DMS53 (cell line): ENCODE results near the gene SARM1.
A peak's percentile ranks its signal among the peaks of the same experiment; 100 is the strongest.
"Not testable (repeated sequence)": the region's sequence is repeated elsewhere in the genome, so short reads cannot be mapped to it uniquely, and the experiment has no call there.

Experiments
- DNase-seq: peaks from one replicate; lab custom pipeline; 2025; lab: John Stamatoyannopoulos, UW

SARM1 gene

GRCh38 chr17:28371245-28372202 lies at the start of gene SARM1:
Gene SARM1, plus strand, starts transcription at chr17:28371694. Its CDS starts 339 bp downstream, at chr17:28372033.
- DNase-seq: peak; percentile 74

GRCh38 chr17:28324267-28324745 lies 47.2 kb upstream of the SARM1 start:
- DNase-seq: no peak

DNA sequence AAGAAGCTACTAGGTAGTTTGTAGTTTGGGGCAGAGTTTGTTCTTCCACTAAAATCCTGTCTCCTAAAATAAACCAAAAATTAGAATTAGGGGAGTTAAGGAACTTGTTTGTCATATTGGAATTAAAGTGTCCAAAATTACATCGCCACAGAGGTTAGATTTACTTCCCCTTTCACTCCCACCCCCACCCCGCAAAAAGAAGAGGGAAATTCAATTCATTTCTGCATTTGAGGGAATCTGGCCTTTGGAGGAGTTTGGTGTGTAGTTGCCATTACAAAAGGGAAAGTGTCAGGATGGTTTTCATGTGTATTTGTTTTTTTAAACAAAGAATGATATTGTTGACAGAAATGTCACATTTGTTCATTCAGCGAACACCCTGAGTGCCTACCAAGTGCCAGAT lies 46.7 kb upstream of the SARM1 start:
- DNase-seq: no peak

DNA sequence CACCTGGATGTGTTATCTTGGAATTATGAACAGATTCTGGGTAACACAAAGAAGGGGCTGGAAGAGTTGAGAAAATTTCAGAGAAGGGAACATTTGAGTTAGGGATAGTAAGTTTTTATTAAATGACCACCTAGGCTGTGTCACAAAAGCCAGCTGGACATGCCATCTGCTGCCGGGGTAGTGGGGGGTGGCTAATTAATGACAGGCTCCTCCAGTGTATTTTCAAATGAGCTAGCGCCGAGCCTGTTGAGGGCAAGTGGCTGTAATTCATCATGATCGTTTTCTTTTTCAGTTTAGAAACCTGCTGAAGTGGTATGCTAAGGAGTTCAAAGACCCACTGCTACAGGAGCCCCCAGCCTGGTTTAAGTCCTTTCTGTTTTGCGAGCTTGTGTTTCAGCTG lies 46.3 kb upstream of the SARM1 start:
- DNase-seq: no peak

GRCh38 chr17:28326114-28326513 lies 45.4 kb upstream of the SARM1 start:
- peak; percentile 68 for DNase-seq

DNA sequence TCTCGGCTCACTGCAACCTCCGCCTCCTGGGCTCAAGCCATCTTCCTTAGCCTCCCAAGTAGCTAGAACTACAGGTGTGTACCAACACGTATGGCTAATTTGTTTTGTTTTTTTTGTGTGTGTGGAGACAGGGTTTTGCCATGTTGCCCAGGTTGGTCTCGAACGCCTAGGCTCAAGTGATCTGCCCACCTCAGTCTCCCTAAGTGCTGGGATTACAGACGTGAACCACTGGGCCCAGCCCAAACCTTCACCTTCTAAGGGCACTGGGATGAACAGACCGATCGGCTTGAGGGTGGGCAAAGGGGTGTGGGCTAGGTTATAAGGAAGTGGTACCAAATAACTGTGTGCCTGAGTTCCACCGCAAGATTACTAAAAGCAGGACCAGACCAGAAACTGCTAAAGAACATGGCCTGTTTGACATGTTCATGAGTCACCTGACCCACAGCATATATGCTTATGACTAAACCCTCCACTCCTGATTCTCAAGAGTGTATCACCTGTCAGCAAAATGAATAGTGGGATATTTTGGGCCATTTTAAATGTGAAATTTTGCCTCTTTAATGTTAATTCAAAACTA lies 44.4 kb upstream of the SARM1 start:
- DNase-seq: peak; percentile 53

DNA sequence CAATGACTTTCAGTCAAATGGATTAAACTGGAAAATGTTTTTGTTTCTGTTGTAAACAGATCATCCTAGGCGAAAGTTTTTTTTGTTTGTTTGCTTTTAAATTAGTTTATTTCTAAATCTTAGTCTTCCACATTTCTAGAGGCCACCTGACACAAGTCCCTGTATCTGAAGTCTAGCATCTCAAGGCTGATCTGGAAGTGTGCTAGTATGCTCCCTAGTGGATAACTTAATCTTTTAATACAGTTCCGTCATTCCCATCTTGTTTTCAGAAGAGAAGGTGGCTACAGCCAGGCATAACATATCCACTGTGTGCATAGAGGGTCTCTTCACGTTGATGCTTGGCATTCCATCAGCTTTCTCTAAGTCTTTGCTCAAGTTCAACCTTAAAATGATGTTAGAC lies 43.8 kb upstream of the SARM1 start:
- no peak for DNase-seq

- no peak for DNase-seq
These were observed 43.2 kb upstream of the SARM1 start for GRCh38 chr17:28328325-28328724.

- DNase-seq: no peak
These were observed 40.8 kb upstream of the SARM1 start for GRCh38 chr17:28330671-28331070.

- DNase-seq: no peak
These were observed 39.5 kb upstream of the SARM1 start for GRCh38 chr17:28331891-28332420.

- DNase-seq: no peak
These were observed 38.3 kb upstream of the SARM1 start for GRCh38 chr17:28333083-28333746.

DNA sequence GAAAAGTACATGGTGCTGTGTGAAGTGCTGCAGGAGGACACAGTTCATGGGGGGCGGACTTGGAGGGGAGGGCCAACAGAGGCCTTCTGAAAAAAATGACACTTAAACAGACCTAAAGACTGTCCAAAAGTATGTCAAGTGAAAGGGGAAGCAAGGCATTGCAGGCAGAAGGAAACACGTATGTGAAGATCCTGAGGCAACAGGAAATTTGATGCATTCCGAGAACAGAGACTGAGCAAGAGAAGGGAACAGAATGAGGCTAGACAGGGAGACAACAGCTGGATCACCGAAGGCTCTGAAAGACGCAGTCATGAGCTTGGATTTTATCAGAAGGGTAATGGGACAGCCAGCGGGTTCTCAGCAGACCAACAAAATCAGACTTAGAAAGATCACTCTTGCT lies 37.3 kb upstream of the SARM1 start:
- no peak for DNase-seq

DNA sequence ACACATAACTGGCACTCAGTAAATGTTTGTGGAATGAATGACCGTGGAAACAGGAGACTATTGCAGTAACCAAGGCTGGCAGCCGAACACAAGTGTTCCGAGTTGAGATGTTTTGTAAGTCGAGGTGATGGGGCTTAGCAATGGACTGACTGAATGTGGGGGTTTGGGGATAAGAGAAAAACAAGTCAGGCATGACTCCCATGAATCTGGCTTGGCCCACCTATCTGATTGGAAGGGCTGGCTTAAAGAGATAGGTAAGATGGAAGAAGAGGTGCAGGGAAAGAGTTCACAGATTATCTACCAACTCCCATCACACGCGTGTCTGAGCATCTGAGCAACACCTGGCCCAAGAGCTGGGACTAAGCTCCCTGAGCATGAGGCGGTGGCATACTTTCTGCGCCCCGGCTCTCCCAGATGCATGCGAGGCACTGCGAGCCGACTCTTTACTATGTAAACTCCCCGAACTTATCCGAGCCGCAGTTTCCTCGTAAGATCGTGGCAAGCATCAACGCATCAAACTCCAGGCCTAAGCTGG lies 36.8 kb upstream of the SARM1 start:
- peak; percentile 69 for DNase-seq

DNA sequence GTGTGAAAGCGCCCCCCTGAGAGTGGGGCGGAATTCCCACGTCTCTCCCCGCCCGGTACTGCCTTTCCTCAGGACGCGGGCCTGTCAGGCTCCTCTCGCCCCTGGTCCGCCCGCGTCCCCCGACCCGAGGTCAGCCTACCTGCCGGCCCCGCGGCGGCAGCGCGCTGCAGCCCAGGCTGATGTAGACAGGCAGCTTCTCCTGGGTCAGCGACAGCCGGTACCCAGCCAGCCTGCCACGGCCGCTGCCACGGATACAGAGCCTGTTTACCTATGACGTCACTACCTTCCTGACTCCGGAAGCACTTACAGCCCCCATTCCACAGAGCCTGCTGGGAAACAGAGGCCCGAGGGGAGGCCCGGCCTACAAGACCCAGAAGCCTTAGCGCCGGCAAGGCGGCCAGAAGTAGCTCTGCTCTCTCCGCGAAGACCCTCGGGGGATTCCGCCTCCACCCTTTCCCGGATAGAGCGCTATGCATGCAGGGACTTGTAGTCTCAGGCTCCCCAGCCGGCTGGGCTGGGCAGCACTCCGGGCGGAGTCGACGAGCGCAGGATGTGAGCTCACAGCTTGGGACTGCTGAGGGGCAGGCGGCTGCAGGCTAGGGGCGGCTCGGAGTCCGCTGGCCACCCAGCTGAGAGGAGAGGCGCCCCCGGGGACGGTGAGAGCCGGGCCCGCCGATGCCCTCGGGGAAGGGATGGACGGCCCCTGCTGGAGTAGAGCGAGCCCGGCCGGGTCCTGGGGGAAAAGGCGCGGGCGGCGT lies 36.1 kb upstream of the SARM1 start, which contains the start of the genes IFT20 and TNFAIP1:
Gene IFT20 (minus strand): TSS at position 272 of the 758 bp plus-strand sequence. CDS start 3,487 bp downstream, outside the sequence.
Gene TNFAIP1 (plus strand): TSS at position 561 of the 758 bp plus-strand sequence. CDS start 3,761 bp downstream, outside the sequence.
- peak; percentile 99 for DNase-seq

DNA sequence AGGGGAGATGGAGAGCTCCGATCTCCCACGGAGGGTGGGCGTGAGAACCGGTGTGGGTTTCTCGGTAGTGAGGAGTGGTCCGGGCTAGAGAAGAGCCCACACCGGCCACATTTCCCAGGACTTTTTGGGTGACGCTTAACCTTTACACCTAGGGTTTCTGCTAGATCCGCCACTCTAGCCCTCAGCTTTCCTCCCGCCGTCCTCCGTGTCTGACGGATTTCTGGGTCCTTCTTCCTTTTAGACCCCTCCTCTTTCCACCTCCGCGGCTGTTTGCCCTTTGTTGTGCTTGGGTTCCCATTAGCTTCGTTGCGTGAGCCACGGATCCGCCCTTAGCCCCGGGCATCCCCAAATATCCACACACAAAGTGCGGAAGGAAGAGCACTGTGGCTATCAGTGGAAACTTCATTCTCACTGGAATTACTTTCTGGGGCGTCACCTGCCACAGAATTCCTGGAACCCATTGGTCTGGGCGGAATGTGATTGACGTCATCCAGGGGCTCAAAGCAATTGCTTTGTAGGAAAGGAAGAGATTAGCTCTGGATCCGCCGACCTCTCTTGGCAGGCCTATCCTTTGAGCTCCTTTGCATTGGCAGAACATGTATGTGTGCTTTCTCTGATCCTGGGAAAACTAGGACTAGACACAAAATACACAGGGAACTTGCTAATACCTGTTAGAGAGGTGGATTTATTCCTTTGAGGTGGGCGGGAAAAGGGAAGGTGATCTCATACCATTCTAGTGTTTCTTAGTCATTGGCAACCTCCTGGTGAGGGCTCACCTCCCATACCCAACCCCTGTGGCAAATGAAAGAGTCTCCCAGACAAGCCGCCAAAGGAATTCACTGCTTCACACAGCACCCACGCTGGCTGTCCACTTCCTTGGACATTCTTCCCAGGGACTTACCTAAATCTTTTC lies 35.3 kb upstream of the SARM1 start:
- DNase-seq: peak; percentile 72

DNA sequence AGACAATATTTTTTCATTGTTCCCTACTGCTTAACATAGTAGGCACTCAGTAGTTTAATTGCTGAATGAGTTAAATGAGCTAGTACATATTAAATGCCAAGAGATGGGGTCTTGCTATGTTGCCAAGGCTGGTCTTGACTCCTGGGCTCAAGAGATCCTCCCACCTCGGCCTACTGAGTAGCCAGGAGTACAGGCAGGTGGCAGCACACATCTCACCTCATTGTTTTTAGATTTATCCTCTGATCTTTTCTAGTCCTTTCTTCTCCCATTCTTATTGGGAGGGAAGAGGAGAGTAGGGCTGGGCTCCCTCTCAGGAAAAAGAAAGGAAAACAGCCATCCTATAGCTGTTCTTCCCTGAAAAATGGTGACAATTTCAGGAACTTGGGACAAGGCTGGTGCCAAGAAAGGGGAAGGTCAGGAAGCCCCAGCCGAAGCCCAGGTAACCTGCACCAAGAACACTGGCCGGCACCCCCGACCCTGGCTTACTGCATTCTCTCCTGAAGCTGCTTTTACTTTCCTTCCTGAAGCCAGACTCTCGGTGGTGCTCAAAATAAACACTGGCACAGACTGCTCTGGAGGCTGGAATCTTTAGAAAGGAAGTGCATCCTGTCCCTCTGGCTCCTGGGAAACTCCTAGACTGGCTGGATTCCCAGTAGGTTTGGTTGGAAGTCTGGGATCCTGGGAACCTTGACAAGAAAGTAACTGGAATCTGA lies 33.3 kb upstream of the SARM1 start:
- no peak for DNase-seq

DNA sequence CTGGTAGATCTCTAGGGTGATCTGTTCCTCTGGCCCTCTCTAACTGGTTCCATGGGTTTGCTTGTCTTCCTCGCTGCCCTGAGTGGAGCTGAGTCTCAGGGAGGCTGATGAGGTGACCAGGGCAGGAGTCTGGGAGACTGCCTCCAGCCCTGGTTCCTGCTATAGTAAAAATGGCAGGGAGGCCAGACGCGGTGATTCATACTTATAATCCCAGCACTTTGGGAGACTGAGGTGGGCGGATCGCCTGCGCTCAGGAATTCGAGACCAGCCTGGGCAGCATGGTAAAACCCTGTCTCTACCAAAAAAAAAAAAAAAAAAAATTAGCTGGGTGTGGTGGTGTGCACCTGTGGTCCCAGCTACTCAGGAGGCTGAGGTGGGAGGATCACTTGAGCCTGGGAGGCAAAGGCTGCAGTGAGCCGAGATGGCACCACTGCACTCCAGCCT lies 32.7 kb upstream of the SARM1 start:
- DNase-seq: not testable (repeated sequence)

- no peak for DNase-seq
These were observed 32.1 kb upstream of the SARM1 start for GRCh38 chr17:28339431-28339830.

DNA sequence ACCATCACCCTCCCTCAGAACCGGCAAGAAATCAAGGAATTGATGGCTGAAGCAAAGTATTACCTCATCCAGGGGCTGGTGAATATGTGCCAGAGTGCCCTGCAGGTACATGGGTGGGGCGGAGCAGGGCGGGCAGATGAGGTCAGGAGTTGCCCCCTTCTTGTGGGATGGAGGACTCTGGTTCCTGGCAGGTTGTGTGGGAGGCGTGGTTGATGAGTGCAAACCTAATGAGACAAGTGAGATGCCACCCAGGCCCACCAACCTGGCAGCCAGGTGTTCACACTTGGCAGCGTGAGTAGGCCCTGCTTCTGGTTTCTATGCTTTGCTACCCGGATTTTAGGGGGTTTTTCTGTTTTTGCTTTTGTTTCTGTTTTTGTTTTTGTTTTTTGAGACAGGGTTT lies 31.1 kb upstream of the SARM1 start:
- no peak for DNase-seq
